HEK293 (cell line): ENCODE measurements around the gene ELMO1.

ENCODE experiments used
- CTCF ChIA-PET: fragments of 350-600 bp; formaldehyde crosslinking; extraction: SDS; loops from one replicate; lab custom pipeline; 2021; ENCODE audit warnings: antibody characterized with exemption; lab: Yijun Ruan, JAX
- POLR2A ChIA-PET: fragments of 300-600 bp; formaldehyde crosslinking; extraction: SDS; loops from one replicate; lab custom pipeline; 2020; ENCODE audit warnings: antibody characterized with exemption, inconsistent platforms; lab: Yijun Ruan, JAX
- H3K27ac ChIP-seq: fragments of 200-500 bp; sonication (Bioruptor generic); 2 replicates; pipeline ENCODE4 v1.5.1; 2014; ENCODE audit warnings: low read depth, low read length, control low read depth, inconsistent platforms; ENCODE audit errors: extremely low read depth
- H3K36me3 ChIP-seq, 2 experiments: fragments of 200-500 bp in 1 of 2; sonication (Bioruptor generic) in 1 of 2; 1 replicate in 1 of 2; 2 replicates in 1 of 2; pipeline ENCODE4 v1.5.1; 2014 to 2017; ENCODE audit warnings: inconsistent platforms in 2 of 2, low read length in 2 of 2; ENCODE audit not compliant: control insufficient read depth in 2 of 2, insufficient read depth in 1 of 2
- H3K4me1 ChIP-seq: fragments of 200-500 bp; sonication (Bioruptor generic); 2 replicates; pipeline ENCODE4 v1.5.1; 2014; ENCODE audit warnings: mild to moderate bottlenecking, low read length, inconsistent platforms; ENCODE audit not compliant: control insufficient read depth, insufficient read depth
- H3K4me3 ChIP-seq: 2 replicates; pipeline ENCODE4 v1.5.1; 2011; ENCODE audit warnings: low read depth, mild to moderate bottlenecking, control low read depth, low read length, moderate library complexity
- H3K9me3 ChIP-seq: fragments of 200-500 bp; sonication (Bioruptor generic); 2 replicates; pipeline ENCODE4 v1.5.1; 2014; ENCODE audit warnings: low read depth, low read length, inconsistent platforms; ENCODE audit not compliant: control insufficient read depth, insufficient read depth
- HOXD13 ChIP-seq: sonication (generic); formaldehyde crosslinking; IDR thresholded peaks from 2 replicates; pipeline ENCODE4 v1.8.0; 2022; ENCODE audit warnings: missing genetic modification reagents, borderline replicate concordance
- KLF8 ChIP-seq: fragments of 450-650 bp; formaldehyde crosslinking; IDR thresholded peaks from 2 replicates; pipeline ENCODE4 v1.5.1; 2016; ENCODE audit warnings: missing biosample characterization, missing genetic modification characterization
- ZBTB1 ChIP-seq: fragments of 450-650 bp; formaldehyde crosslinking; IDR thresholded peaks from 2 replicates; pipeline ENCODE4 v1.5.1; 2016; ENCODE audit warnings: missing biosample characterization, missing genetic modification characterization
- ZBTB20 ChIP-seq: fragments of 450-650 bp; formaldehyde crosslinking; IDR thresholded peaks from 2 replicates; pipeline ENCODE4 v1.5.1; 2016; ENCODE audit warnings: missing biosample characterization, missing genetic modification characterization
- ZBTB7A ChIP-seq: fragments of 450-650 bp; formaldehyde crosslinking; IDR thresholded peaks from 2 replicates; pipeline ENCODE4 v1.5.1; 2016; ENCODE audit warnings: low read depth, missing biosample characterization, missing genetic modification characterization
- ZNF169 ChIP-seq: fragments of 450-650 bp; formaldehyde crosslinking; IDR thresholded peaks from 2 replicates; pipeline ENCODE4 v1.5.1; 2016; ENCODE audit warnings: missing biosample characterization, missing genetic modification characterization
- ZNF174 ChIP-seq: fragments of 450-650 bp; formaldehyde crosslinking; IDR thresholded peaks from 2 replicates; pipeline ENCODE4 v1.5.0; 2017; ENCODE audit warnings: missing biosample characterization, mild to moderate bottlenecking, missing genetic modification characterization
- ZNF544 ChIP-seq: fragments of 450-650 bp; formaldehyde crosslinking; IDR thresholded peaks from 2 replicates; pipeline ENCODE4 v1.5.0; 2017; ENCODE audit warnings: missing biosample characterization, missing genetic modification characterization
- ZNF629 ChIP-seq: fragments of 450-650 bp; formaldehyde crosslinking; IDR thresholded peaks from 2 replicates; pipeline ENCODE4 v1.5.1; 2017; ENCODE audit warnings: missing biosample characterization, missing genetic modification characterization
- ZNF658 ChIP-seq: fragments of 450-650 bp; formaldehyde crosslinking; IDR thresholded peaks from 2 replicates; pipeline ENCODE4; 2016; ENCODE audit warnings: missing biosample characterization, missing genetic modification characterization
- ZNF785 ChIP-seq: fragments of 450-650 bp; formaldehyde crosslinking; IDR thresholded peaks from 2 replicates; pipeline ENCODE4 v1.5.1; 2016; ENCODE audit warnings: missing biosample characterization, missing genetic modification characterization
- TF ChIP-seq, protein P1 (sequence below): fragments of 450-650 bp; formaldehyde crosslinking; conservative IDR thresholded peaks from 2 replicates; pipeline ENCODE4 v1.5.1; 2016; ENCODE audit warnings: low read depth, missing biosample characterization, missing genetic modification characterization
- TF ChIP-seq, protein P2 (sequence below): fragments of 450-650 bp; formaldehyde crosslinking; optimal IDR thresholded peaks from 2 replicates; pipeline ENCODE3; 2016; ENCODE audit warnings: missing biosample characterization, mild to moderate bottlenecking, missing genetic modification characterization
- TF ChIP-seq, protein P3 (sequence below): fragments of 450-650 bp; formaldehyde crosslinking; conservative IDR thresholded peaks from 2 replicates; pipeline ENCODE4 v1.5.1; 2016; ENCODE audit warnings: low read depth, missing biosample characterization, missing genetic modification characterization
- TF ChIP-seq, protein P4 (sequence below): fragments of 450-650 bp; formaldehyde crosslinking; IDR thresholded peaks from 2 replicates; pipeline ENCODE4 v1.5.1; 2016; ENCODE audit warnings: missing biosample characterization, missing genetic modification characterization
- TF ChIP-seq, protein P5 (sequence below): fragments of 450-650 bp; formaldehyde crosslinking; IDR thresholded peaks from 2 replicates; pipeline ENCODE4 v1.5.1; 2016; ENCODE audit warnings: missing biosample characterization, missing genetic modification characterization

Gene ELMO1

DNA sequence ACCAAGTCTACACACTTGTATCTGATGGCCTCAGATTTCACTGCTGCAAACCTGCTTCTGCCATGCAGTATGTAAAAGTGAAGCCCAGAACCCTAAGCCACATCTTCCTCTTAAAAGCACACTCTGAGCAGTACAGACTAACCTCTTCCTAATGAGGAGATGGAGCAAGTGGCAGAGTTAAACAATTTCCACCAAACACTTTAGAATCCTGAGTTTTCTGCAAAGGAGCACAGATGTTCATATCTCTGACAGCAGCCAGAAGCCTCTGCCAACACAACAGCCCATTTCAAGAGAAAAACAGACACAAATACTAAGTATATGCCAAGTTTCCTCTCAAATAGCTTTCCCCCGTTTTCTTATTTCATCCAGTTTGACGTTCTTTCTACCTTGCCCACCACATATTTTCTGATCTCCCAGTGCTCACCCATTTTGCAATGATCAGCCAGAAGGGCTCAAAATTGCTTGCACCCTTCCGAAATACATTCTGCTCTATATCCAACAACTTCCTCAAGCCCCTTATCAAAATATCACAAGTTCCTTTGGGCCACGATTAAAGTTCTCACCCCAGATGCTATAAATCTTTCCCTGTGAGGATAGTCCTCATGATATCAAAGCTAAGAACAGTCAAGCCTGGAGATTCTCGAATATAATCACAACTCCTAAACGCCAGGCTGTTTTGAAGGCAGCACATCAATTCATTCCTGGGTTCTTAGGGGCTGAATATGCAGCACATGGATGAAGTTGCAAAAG is 27.5 kb downstream of the ELMO1 start:
- H3K36me3 ChIP-seq: no peaks in the 10 kb centered on the region
- TF ChIP-seq, protein P1, sequence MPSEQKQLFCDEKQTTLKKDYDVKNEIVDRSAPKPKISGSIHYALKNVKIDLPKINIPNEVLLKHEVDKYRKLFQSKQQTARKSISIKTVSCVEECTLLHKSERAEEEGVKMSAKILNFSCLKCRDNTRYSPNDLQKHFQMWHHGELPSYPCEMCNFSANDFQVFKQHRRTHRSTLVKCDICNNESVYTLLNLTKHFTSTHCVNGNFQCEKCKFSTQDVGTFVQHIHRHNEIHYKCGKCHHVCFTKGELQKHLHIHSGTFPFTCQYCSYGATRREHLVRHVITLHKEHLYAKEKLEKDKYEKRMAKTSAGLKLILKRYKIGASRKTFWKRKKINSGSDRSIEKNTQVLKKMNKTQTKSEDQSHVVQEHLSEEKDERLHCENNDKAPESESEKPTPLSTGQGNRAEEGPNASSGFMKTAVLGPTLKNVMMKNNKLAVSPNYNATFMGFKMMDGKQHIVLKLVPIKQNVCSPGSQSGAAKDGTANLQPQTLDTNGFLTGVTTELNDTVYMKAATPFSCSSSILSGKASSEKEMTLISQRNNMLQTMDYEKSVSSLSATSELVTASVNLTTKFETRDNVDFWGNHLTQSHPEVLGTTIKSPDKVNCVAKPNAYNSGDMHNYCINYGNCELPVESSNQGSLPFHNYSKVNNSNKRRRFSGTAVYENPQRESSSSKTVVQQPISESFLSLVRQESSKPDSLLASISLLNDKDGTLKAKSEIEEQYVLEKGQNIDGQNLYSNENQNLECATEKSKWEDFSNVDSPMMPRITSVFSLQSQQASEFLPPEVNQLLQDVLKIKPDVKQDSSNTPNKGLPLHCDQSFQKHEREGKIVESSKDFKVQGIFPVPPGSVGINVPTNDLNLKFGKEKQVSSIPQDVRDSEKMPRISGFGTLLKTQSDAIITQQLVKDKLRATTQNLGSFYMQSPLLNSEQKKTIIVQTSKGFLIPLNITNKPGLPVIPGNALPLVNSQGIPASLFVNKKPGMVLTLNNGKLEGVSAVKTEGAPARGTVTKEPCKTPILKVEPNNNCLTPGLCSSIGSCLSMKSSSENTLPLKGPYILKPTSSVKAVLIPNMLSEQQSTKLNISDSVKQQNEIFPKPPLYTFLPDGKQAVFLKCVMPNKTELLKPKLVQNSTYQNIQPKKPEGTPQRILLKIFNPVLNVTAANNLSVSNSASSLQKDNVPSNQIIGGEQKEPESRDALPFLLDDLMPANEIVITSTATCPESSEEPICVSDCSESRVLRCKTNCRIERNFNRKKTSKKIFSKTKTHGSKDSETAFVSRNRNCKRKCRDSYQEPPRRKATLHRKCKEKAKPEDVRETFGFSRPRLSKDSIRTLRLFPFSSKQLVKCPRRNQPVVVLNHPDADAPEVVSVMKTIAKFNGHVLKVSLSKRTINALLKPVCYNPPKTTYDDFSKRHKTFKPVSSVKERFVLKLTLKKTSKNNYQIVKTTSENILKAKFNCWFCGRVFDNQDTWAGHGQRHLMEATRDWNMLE (tag by site-specific recombination): no peak
- TF ChIP-seq ZBTB7A (tag by site-specific recombination) (no peak), ZNF658 (tag by site-specific recombination) (no peak), KLF8 (tag by site-specific recombination) (no peak), ZNF544 (no peak), HOXD13 (CRISPR knock-in tag) (no peak), ZNF629 (tag by site-specific recombination) (no peak), ZBTB20 (no peak), ZNF785 (tag by site-specific recombination) (no peak), ZBTB1 (no peak), ZNF174 (no peak), ZNF169 (tag by site-specific recombination) (no peak)
- TF ChIP-seq, protein P2, sequence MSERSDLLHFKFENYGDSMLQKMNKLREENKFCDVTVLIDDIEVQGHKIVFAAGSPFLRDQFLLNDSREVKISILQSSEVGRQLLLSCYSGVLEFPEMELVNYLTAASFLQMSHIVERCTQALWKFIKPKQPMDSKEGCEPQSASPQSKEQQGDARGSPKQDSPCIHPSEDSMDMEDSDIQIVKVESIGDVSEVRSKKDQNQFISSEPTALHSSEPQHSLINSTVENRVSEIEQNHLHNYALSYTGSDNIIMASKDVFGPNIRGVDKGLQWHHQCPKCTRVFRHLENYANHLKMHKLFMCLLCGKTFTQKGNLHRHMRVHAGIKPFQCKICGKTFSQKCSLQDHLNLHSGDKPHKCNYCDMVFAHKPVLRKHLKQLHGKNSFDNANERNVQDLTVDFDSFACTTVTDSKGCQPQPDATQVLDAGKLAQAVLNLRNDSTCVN (tag by site-specific recombination): no peak
- TF ChIP-seq, protein P3, sequence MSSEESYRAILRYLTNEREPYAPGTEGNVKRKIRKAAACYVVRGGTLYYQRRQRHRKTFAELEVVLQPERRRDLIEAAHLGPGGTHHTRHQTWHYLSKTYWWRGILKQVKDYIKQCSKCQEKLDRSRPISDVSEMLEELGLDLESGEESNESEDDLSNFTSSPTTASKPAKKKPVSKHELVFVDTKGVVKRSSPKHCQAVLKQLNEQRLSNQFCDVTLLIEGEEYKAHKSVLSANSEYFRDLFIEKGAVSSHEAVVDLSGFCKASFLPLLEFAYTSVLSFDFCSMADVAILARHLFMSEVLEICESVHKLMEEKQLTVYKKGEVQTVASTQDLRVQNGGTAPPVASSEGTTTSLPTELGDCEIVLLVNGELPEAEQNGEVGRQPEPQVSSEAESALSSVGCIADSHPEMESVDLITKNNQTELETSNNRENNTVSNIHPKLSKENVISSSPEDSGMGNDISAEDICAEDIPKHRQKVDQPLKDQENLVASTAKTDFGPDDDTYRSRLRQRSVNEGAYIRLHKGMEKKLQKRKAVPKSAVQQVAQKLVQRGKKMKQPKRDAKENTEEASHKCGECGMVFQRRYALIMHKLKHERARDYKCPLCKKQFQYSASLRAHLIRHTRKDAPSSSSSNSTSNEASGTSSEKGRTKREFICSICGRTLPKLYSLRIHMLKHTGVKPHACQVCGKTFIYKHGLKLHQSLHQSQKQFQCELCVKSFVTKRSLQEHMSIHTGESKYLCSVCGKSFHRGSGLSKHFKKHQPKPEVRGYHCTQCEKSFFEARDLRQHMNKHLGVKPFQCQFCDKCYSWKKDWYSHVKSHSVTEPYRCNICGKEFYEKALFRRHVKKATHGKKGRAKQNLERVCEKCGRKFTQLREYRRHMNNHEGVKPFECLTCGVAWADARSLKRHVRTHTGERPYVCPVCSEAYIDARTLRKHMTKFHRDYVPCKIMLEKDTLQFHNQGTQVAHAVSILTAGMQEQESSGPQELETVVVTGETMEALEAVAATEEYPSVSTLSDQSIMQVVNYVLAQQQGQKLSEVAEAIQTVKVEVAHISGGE: no peak
- TF ChIP-seq, protein P4, sequence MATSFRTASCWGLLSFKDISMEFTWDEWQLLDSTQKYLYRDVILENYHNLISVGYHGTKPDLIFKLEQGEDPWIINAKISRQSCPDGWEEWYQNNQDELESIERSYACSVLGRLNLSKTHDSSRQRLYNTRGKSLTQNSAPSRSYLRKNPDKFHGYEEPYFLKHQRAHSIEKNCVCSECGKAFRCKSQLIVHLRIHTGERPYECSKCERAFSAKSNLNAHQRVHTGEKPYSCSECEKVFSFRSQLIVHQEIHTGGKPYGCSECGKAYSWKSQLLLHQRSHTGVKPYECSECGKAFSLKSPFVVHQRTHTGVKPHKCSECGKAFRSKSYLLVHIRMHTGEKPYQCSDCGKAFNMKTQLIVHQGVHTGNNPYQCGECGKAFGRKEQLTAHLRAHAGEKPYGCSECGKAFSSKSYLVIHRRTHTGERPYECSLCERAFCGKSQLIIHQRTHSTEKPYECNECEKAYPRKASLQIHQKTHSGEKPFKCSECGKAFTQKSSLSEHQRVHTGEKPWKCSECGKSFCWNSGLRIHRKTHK (tag by site-specific recombination): no peak
- TF ChIP-seq, protein P5, sequence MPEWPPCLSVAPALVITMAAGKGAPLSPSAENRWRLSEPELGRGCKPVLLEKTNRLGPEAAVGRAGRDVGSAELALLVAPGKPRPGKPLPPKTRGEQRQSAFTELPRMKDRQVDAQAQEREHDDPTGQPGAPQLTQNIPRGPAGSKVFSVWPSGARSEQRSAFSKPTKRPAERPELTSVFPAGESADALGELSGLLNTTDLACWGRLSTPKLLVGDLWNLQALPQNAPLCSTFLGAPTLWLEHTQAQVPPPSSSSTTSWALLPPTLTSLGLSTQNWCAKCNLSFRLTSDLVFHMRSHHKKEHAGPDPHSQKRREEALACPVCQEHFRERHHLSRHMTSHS (tag by site-specific recombination): no peak
- TF ChIP-seq, all 188 proteins: peak for 0
- Histone ChIP-seq H3K27ac (no peak overlapping the region), H3K4me1 (no peaks in the 10 kb centered on the region), H3K4me3 (no peak overlapping the region), H3K9me3 (no peaks in the 10 kb centered on the region)
- ChIA-PET CTCF (no interaction called here), POLR2A (no interaction called here)
